CD14-positive monocyte (primary cell): ENCODE measurements around the gene PFKL. TPM values are rescaled to one million over a fixed set of nuclear protein-coding genes. Genes with fewer than 3 reads are reported as not detected.

ENCODE experiments used
- DNase-seq, 3 donors: peaks; one replicate each; pipeline ENCODE4 v3.0.0-alpha.2; 2011 to 2022
- H2AFZ ChIP-seq: 2 replicates; pipeline ENCODE4 v1.6.0; 2012; ENCODE audit warnings: mild to moderate bottlenecking, low read depth, low read length, inconsistent platforms; ENCODE audit not compliant: insufficient read depth, poor library complexity, severe bottlenecking
- H3K27ac ChIP-seq, 2 donors: 1 replicate in 1 of 2; 2 replicates in 1 of 2; pipeline ENCODE4 v1.5.1; 2012 to 2013; ENCODE audit warnings: low read length in 2 of 2, control low read depth in 1 of 2, inconsistent platforms in 1 of 2, low read depth in 1 of 2, mild to moderate bottlenecking in 1 of 2
- H3K27me3 ChIP-seq, 2 donors: one replicate each; pipeline versions ENCODE4 v1.6.0 to v1.6.1; 2011 to 2013; ENCODE audit warnings: low read length in 2 of 2; ENCODE audit not compliant: control insufficient read depth in 2 of 2, insufficient read depth in 2 of 2
- H3K36me3 ChIP-seq, 2 donors: replicated peaks in 1 of 2; 1 replicate in 1 of 2; 2 replicates in 1 of 2; pipeline versions ENCODE4 v1.5.1 to v1.6.1; 2012 to 2013; ENCODE audit warnings: low read length in 2 of 2, control low read depth in 1 of 2, inconsistent platforms in 1 of 2, mild to moderate bottlenecking in 1 of 2; ENCODE audit not compliant: insufficient read depth in 2 of 2, control insufficient read depth in 1 of 2
- H3K4me1 ChIP-seq, 2 donors: 1 replicate in 1 of 2; 2 replicates in 1 of 2; pipeline versions ENCODE4 v1.5.1 to v1.6.1; 2012 to 2013; ENCODE audit warnings: low read length in 2 of 2, control low read depth in 1 of 2, inconsistent platforms in 1 of 2, mild to moderate bottlenecking in 1 of 2, moderate library complexity in 1 of 2; ENCODE audit not compliant: insufficient read depth in 2 of 2, control insufficient read depth in 1 of 2
- H3K4me2 ChIP-seq: replicated peaks from 2 replicates; pipeline ENCODE3; 2012; ENCODE audit warnings: low read length, moderate library complexity, mild to moderate bottlenecking; ENCODE audit not compliant: poor library complexity, severe bottlenecking; ENCODE audit errors: extremely low read depth
- H3K4me3 ChIP-seq, 3 experiments: fragments of 200-600 bp in 1 of 3; sonication (generic) in 1 of 3; replicated peaks in 1 of 3; 1 replicate in 2 of 3; 2 replicates in 1 of 3; pipeline ENCODE4 v1.5.1; 2011 to 2013; ENCODE audit warnings: low read length in 3 of 3, mild to moderate bottlenecking in 3 of 3, control low read depth in 2 of 3, low read depth in 2 of 3, inconsistent platforms in 1 of 3, moderate library complexity in 1 of 3
- H3K79me2 ChIP-seq: 2 replicates; pipeline ENCODE4 v1.6.0; 2012; ENCODE audit warnings: mild to moderate bottlenecking, control low read depth, inconsistent platforms, low read length, moderate library complexity; ENCODE audit not compliant: insufficient read depth
- H3K9ac ChIP-seq: 2 replicates; pipeline ENCODE4 v1.6.0; 2017; ENCODE audit warnings: low read length, mild to moderate bottlenecking; ENCODE audit not compliant: insufficient read depth, poor library complexity, severe bottlenecking
- H3K9me3 ChIP-seq, 2 donors: replicated peaks in 1 of 2; 1 replicate in 1 of 2; 2 replicates in 1 of 2; pipeline versions ENCODE4 v1.5.1 to v1.6.1; 2012 to 2013; ENCODE audit warnings: low read length in 2 of 2, control low read depth in 1 of 2; ENCODE audit not compliant: control insufficient read depth in 1 of 2, insufficient read depth in 1 of 2
- H4K20me1 ChIP-seq: 2 replicates; pipeline ENCODE4 v1.6.0; 2012; ENCODE audit warnings: mild to moderate bottlenecking, low read length, control low read depth, moderate library complexity; ENCODE audit not compliant: insufficient read depth
- H3K27ac Mint-ChIP-seq, 7 donors: one replicate each; pipeline ENCODE4 v1.8.0; 2020; ENCODE audit warnings: mild to moderate bottlenecking in 7 of 7, mixed read lengths in 7 of 7, moderate library complexity in 6 of 7, inconsistent platforms in 2 of 7
- H3K27me3 Mint-ChIP-seq, 3 donors: one replicate each; pipeline ENCODE4 v1.8.0; 2021 to 2022; ENCODE audit warnings: low read depth in 3 of 3, mild to moderate bottlenecking in 3 of 3, mixed read lengths in 3 of 3, moderate library complexity in 3 of 3, inconsistent platforms in 1 of 3
- H3K36me3 Mint-ChIP-seq, 2 donors: one replicate each; pipeline ENCODE4 v1.8.0; 2020; ENCODE audit warnings: mixed read lengths in 2 of 2, inconsistent platforms in 1 of 2, mild to moderate bottlenecking in 1 of 2
- H3K4me1 Mint-ChIP-seq: one replicate; pipeline ENCODE4 v1.8.0; 2020; ENCODE audit warnings: mild to moderate bottlenecking, mixed read lengths
- H3K4me3 Mint-ChIP-seq, 2 donors: one replicate each; pipeline ENCODE4 v1.8.0; 2020; ENCODE audit warnings: mild to moderate bottlenecking in 2 of 2, mixed read lengths in 2 of 2, moderate library complexity in 1 of 2
- H3K9me3 Mint-ChIP-seq, 7 donors: one replicate each; pipeline ENCODE4 v1.8.0; 2020 to 2022; ENCODE audit warnings: mixed read lengths in 7 of 7, mild to moderate bottlenecking in 6 of 7, moderate library complexity in 6 of 7, inconsistent platforms in 2 of 7
- WGBS: methylation state at CpG from one replicate; pipeline ENCODE4 v1.1.5; 2013; ENCODE audit warnings: missing lambda C conversion rate; ENCODE audit not compliant: insufficient coverage; 5-methylcytosine and 5-hydroxymethylcytosine counted together
- intact Hi-C, 2 donors: fragments of 100-400 bp; cut with micrococcal nuclease; formaldehyde crosslinking; loops; one replicate each; pipeline versions ENCODE4 v1.15.0 to v1.15.1; 2023
- polyA plus RNA-seq, 3 donors: library from polyadenylated mRNA; depleted of rRNA in 1 of 3; unstranded in 2 of 3; stranded (reverse) in 1 of 3; fragments of 300-500 nt in 2 of 3; fragments of >200 nt in 1 of 3; fragmentation: Illumina TruSeq in 2 of 3; gene quantifications; 1 replicate in 2 of 3; 2 replicates in 1 of 3; pipeline ENCODE4 v1.2.3, GENCODE V29; 2012 to 2021
- TF ChIP-seq, protein P1 (sequence below): fragments of 200-600 bp; IDR thresholded peaks from one replicate; pipeline ENCODE4 v1.8.0; 2022; ENCODE audit warnings: antibody characterized with exemption, mild to moderate bottlenecking

Gene PFKL
- polyA plus RNA-seq, 3 donors, result 105 to 133 (median 113) TPM

DNA sequence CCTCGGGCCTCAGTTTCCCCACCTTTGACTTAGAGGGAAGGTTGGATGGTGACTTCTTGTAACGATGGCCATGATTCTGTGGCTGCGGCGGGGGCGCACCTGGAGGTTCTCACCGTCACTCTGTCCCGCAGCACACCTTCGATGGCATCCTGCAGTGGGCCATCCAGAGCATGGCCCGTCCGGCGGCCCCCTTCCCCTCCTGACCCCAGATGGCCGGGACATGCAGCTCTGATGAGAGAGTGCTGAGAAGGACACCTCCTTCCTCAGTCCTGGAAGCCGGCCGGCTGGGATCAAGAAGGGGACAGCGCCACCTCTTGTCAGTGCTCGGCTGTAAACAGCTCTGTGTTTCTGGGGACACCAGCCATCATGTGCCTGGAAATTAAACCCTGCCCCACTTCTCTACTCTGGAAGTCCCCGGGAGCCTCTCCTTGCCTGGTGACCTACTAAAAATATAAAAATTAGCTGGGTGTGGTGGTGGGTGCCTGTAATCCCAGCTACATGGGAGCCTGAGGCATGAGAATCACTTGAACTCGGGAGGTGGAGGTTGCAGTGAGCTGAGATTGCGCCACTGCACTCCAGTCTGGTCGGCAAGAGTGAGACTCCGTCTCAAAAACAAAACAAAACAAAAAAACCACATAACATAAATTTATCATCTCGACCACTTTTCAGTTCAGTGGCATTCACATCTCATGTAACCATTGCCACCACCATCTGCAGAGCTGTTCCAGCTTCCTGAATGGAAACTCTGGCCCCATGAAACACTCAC lies 2.1 kb upstream of the PFKL start:
- Mint-ChIP-seq H3K27ac (peak overlapping the region; percentile 54 to 92 (median 77)), H3K27me3 (peaks cover 2 to 11% (median 4%) of the 10 kb centered on the region in 3 donors), H3K9me3 (no peaks in the 10 kb centered on the region), H3K36me3 (no peaks in the 10 kb centered on the region), H3K4me1 (peaks cover 38% of the 10 kb centered on the region), H3K4me3 (peak overlapping the region; percentile 66 to 76)
- WGBS, result 32% methylated on average over 13 of the region's 22 CpGs
- H4K20me1 ChIP-seq, result peaks cover 24% of the 10 kb centered on the region
- H3K9me3 ChIP-seq, result no peaks in the 10 kb centered on the region
- TF ChIP-seq, protein P1, sequence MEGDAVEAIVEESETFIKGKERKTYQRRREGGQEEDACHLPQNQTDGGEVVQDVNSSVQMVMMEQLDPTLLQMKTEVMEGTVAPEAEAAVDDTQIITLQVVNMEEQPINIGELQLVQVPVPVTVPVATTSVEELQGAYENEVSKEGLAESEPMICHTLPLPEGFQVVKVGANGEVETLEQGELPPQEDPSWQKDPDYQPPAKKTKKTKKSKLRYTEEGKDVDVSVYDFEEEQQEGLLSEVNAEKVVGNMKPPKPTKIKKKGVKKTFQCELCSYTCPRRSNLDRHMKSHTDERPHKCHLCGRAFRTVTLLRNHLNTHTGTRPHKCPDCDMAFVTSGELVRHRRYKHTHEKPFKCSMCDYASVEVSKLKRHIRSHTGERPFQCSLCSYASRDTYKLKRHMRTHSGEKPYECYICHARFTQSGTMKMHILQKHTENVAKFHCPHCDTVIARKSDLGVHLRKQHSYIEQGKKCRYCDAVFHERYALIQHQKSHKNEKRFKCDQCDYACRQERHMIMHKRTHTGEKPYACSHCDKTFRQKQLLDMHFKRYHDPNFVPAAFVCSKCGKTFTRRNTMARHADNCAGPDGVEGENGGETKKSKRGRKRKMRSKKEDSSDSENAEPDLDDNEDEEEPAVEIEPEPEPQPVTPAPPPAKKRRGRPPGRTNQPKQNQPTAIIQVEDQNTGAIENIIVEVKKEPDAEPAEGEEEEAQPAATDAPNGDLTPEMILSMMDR, result peak; percentile 85
- H2AFZ ChIP-seq, result peak overlapping the region; percentile 56
- peaks cover 26% of the 10 kb centered on the region for H3K79me2 ChIP-seq
- H3K27me3 ChIP-seq, result peaks cover 0 to 2% of the 10 kb centered on the region in 2 donors
- H3K9ac ChIP-seq, result no peak overlapping the region
- H3K4me1 ChIP-seq, result peaks cover 37 to 47% of the 10 kb centered on the region in 2 donors
- H3K27ac ChIP-seq, result peak overlapping the region; percentile 13 to 51
- peak overlapping the region in 1 of 3 experiments; percentile 47 for H3K4me3 ChIP-seq
- DNase-seq, result peak; percentile 78 to 88 (median 81)
- H3K4me2 ChIP-seq, result peak overlapping the region; percentile 59
- no peaks in the 10 kb centered on the region for H3K36me3 ChIP-seq
- intact Hi-C loops, result no loop called here

DNA sequence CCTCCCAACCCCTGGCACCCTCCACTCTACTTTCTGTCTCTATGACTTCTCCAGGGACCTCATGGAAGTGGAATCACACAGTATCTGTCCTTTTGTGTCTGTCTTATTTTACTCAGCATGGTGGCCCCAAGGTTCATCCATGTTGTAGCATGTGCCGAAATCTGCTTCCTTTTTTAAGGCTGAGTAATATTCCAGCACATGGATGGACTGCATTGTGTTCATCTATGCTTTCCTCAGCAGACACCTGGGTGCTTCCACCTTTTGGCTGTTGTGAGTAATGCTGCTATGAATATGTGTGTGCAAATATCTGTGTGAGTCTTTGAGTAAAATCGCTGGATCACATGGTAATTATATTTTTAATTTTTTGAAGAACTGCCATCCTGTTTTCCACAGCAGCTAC lies 1.6 kb upstream of the PFKL start:
- peaks cover 31% of the 10 kb centered on the region for H3K79me2 ChIP-seq
- peak in 2 of 3 donors; percentile 16 to 44 for DNase-seq
- TF ChIP-seq, protein P1, result no peak
- 100% methylated on average over 1 of the region's 2 CpGs for WGBS
- H3K9me3 ChIP-seq, result no peaks in the 10 kb centered on the region
- peak overlapping the region; percentile 54 to 92 (median 77) for H3K27ac Mint-ChIP-seq
- intact Hi-C loops, result no loop called here
- peak overlapping the region; percentile 13 to 51 for H3K27ac ChIP-seq
- no peaks in the 10 kb centered on the region for H3K36me3 ChIP-seq
- H3K9ac ChIP-seq, result no peak overlapping the region
- H3K4me3 ChIP-seq, result peak overlapping the region in 1 of 3 experiments; percentile 47
- peak overlapping the region; percentile 56 for H2AFZ ChIP-seq
- peaks cover 2 to 11% (median 4%) of the 10 kb centered on the region in 3 donors for H3K27me3 Mint-ChIP-seq
- H3K36me3 Mint-ChIP-seq, result peaks cover 0 to under 1% of the 10 kb centered on the region in 2 donors
- H4K20me1 ChIP-seq, result peaks cover 29% of the 10 kb centered on the region
- peaks cover 37 to 48% of the 10 kb centered on the region in 2 donors for H3K4me1 ChIP-seq
- H3K4me3 Mint-ChIP-seq, result peak overlapping the region; percentile 66 to 76
- peak overlapping the region; percentile 59 for H3K4me2 ChIP-seq
- peaks cover 39% of the 10 kb centered on the region for H3K4me1 Mint-ChIP-seq
- no peaks in the 10 kb centered on the region for H3K9me3 Mint-ChIP-seq
- H3K27me3 ChIP-seq, result peaks cover 0 to 2% of the 10 kb centered on the region in 2 donors
